ENCODE data around the gene RPS6KL1.

DNA sequence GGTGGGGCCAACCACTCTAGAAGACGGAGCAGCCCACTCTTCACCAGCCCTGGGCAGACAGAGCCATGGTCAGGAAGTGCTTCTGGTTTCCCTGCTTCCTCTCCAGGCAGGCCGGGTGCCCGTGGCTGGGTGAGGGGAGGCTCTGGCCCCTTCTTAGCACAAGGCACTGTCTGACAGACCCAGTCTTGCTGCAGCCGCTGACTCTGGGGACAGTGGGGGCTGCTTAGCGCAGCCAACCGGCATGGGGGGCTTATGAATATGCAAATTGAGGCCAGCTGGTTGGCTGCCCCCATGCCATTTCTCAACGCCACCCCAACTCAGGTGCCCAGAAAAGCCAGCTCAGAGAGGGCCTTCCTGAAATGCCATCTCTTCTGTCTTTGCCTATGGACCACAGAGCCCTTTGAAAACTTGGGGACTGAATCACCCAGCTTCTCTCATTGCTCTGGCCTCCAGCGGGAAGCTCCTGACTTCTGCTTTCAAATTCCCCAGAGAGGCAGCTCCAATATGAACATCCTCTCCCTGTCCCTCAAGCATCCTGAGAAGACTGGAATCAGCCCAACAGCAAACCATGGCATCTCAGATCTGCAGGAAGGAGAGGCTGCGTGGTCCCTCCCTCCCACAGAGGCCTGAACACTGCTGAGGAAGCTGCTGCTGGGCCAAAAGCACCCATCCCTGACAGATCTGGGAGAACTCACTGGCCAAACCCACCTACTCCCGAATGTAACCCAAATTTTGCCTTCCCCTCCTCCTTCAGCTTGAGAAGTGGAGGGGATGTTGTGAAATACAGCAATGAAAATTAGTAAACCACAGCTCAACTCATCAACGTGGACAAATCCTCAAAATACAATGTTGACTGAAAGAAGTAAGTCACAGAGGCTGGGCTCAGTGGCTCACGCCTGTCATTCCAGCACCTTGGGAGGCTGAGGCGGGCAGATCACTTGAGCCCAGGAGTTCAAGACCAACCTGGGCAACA, 46.8 kb downstream of the RPS6KL1 start, which contains the start of gene PROX2:
- no peak for TF ChIP-seq KLF1 (tag by site-specific recombination; IDR thresholded peaks at IDR 0.05)
- TF ChIP-seq, protein P1, sequence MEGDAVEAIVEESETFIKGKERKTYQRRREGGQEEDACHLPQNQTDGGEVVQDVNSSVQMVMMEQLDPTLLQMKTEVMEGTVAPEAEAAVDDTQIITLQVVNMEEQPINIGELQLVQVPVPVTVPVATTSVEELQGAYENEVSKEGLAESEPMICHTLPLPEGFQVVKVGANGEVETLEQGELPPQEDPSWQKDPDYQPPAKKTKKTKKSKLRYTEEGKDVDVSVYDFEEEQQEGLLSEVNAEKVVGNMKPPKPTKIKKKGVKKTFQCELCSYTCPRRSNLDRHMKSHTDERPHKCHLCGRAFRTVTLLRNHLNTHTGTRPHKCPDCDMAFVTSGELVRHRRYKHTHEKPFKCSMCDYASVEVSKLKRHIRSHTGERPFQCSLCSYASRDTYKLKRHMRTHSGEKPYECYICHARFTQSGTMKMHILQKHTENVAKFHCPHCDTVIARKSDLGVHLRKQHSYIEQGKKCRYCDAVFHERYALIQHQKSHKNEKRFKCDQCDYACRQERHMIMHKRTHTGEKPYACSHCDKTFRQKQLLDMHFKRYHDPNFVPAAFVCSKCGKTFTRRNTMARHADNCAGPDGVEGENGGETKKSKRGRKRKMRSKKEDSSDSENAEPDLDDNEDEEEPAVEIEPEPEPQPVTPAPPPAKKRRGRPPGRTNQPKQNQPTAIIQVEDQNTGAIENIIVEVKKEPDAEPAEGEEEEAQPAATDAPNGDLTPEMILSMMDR (tag by site-specific recombination; IDR thresholded peaks at IDR 0.05) = no peak
- TF ChIP-seq TCF7L2 (IDR thresholded peaks at IDR 0.05; ENCODE audit: borderline replicate concordance, low read depth, low read length) = no peak
- TF ChIP-seq ZNF654 (tag by site-specific recombination; IDR thresholded peaks at IDR 0.05; ENCODE audit: low read depth) = no peak
- TF ChIP-seq ZNF768 (tag by site-specific recombination; IDR thresholded peaks at IDR 0.05) = no peak
- no peak for TF ChIP-seq ELK4 (IDR thresholded peaks at IDR 0.05; ENCODE audit: borderline replicate concordance, low read depth, low read length)
- no peak for TF ChIP-seq ZNF24 (tag by site-specific recombination; IDR thresholded peaks at IDR 0.05)
- TF ChIP-seq, protein P2, sequence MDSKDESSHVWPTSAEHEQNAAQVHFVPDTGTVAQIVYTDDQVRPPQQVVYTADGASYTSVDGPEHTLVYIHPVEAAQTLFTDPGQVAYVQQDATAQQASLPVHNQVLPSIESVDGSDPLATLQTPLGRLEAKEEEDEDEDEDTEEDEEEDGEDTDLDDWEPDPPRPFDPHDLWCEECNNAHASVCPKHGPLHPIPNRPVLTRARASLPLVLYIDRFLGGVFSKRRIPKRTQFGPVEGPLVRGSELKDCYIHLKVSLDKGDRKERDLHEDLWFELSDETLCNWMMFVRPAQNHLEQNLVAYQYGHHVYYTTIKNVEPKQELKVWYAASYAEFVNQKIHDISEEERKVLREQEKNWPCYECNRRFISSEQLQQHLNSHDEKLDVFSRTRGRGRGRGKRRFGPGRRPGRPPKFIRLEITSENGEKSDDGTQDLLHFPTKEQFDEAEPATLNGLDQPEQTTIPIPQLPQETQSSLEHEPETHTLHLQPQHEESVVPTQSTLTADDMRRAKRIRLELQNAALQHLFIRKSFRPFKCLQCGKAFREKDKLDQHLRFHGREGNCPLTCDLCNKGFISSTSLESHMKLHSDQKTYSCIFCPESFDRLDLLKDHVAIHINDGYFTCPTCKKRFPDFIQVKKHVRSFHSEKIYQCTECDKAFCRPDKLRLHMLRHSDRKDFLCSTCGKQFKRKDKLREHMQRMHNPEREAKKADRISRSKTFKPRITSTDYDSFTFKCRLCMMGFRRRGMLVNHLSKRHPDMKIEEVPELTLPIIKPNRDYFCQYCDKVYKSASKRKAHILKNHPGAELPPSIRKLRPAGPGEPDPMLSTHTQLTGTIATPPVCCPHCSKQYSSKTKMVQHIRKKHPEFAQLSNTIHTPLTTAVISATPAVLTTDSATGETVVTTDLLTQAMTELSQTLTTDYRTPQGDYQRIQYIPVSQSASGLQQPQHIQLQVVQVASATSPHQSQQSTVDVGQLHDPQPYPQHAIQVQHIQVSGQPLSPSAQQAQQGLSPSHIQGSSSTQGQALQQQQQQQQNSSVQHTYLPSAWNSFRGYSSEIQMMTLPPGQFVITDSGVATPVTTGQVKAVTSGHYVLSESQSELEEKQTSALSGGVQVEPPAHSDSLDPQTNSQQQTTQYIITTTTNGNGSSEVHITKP (tag by site-specific recombination; IDR thresholded peaks at IDR 0.05) = 0 out of 2 replicates have a peak, but pooled peaks have one; percentile 15
- no peak for TF ChIP-seq ZNF16 (tag by site-specific recombination; IDR thresholded peaks at IDR 0.05; ENCODE audit: low read depth)
- TF ChIP-seq, protein P3, sequence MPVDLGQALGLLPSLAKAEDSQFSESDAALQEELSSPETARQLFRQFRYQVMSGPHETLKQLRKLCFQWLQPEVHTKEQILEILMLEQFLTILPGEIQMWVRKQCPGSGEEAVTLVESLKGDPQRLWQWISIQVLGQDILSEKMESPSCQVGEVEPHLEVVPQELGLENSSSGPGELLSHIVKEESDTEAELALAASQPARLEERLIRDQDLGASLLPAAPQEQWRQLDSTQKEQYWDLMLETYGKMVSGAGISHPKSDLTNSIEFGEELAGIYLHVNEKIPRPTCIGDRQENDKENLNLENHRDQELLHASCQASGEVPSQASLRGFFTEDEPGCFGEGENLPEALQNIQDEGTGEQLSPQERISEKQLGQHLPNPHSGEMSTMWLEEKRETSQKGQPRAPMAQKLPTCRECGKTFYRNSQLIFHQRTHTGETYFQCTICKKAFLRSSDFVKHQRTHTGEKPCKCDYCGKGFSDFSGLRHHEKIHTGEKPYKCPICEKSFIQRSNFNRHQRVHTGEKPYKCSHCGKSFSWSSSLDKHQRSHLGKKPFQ (tag by site-specific recombination; IDR thresholded peaks at IDR 0.05) = no peak
- no peak for TF ChIP-seq ZNF121 (tag by site-specific recombination; IDR thresholded peaks at IDR 0.05)
- no peak for TF ChIP-seq ZBTB49 (tag by site-specific recombination; IDR thresholded peaks at IDR 0.05; ENCODE audit: low read depth)
- TF ChIP-seq, protein P4, sequence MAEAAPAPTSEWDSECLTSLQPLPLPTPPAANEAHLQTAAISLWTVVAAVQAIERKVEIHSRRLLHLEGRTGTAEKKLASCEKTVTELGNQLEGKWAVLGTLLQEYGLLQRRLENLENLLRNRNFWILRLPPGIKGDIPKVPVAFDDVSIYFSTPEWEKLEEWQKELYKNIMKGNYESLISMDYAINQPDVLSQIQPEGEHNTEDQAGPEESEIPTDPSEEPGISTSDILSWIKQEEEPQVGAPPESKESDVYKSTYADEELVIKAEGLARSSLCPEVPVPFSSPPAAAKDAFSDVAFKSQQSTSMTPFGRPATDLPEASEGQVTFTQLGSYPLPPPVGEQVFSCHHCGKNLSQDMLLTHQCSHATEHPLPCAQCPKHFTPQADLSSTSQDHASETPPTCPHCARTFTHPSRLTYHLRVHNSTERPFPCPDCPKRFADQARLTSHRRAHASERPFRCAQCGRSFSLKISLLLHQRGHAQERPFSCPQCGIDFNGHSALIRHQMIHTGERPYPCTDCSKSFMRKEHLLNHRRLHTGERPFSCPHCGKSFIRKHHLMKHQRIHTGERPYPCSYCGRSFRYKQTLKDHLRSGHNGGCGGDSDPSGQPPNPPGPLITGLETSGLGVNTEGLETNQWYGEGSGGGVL (tag by site-specific recombination; IDR thresholded peaks at IDR 0.05) = no peak
- no peak for TF ChIP-seq ZNF610 (tag by site-specific recombination; IDR thresholded peaks at IDR 0.05; ENCODE audit: borderline replicate concordance)
